ENCODE results near the gene TMPRSS4. TPM values are rescaled to one million over a fixed set of nuclear protein-coding genes. Genes with fewer than 3 reads are reported as not detected.

TMPRSS4 gene
- total RNA-seq, 1 donor from 2014 or later = not detected

- H3K4me1 Mint-ChIP-seq = peaks cover 8% of the 10 kb centered on the region
- no peak overlapping the region for H3K4me3 Mint-ChIP-seq
- intact Hi-C loops (cut with micrococcal nuclease) = no loop called here
- H3K27me3 Mint-ChIP-seq = peaks cover 48% of the 10 kb centered on the region
- H3K36me3 Mint-ChIP-seq (ENCODE audit: low read depth) = no peaks in the 10 kb centered on the region
- H3K9me3 Mint-ChIP-seq = no peaks in the 10 kb centered on the region
- no peak overlapping the region for H3K27ac Mint-ChIP-seq
- DNase-seq = no peak
Observed at GRCh38 chr11:118161786-118162185, 84.9 kb downstream of the TMPRSS4 start.

DNA sequence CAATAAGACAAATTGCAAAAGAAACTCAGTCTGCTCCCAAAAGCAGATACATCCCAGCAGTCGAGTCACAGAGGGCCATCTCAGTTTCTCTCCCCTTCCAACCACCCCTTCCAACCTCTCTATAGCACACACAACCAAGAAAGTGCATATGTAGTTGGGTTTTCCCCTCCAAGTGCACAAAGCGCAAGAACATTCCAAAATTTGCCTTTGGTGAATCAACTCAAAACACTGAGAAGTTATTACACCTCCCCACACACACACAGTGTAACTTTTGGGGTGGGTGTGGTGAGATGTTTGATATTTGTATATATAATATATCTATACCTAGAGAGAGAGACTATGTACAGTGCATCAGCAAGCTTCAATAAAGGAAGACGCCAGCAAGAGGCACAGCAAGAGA, 86.0 kb downstream of the TMPRSS4 start:
- intact Hi-C loops (cut with micrococcal nuclease) = no loop called here
- Mint-ChIP-seq H3K4me3 (no peak overlapping the region), H3K9me3 (no peaks in the 10 kb centered on the region), H3K4me1 (peaks cover under 1% of the 10 kb centered on the region), H3K36me3 (ENCODE audit: low read depth) (no peaks in the 10 kb centered on the region), H3K27ac (no peak overlapping the region), H3K27me3 (peaks cover 45% of the 10 kb centered on the region)
- no peak for DNase-seq

- Mint-ChIP-seq H3K27me3 (peaks cover 38% of the 10 kb centered on the region), H3K9me3 (no peaks in the 10 kb centered on the region), H3K4me3 (no peak overlapping the region), H3K4me1 (no peaks in the 10 kb centered on the region), H3K27ac (no peak overlapping the region), H3K36me3 (ENCODE audit: low read depth) (no peaks in the 10 kb centered on the region)
- DNase-seq = no peak
- intact Hi-C loops (cut with micrococcal nuclease) = no loop called here
Observed at GRCh38 chr11:118163494-118163893, 86.6 kb downstream of the TMPRSS4 start.

- Mint-ChIP-seq H3K4me3 (no peak overlapping the region), H3K9me3 (no peaks in the 10 kb centered on the region), H3K36me3 (ENCODE audit: low read depth) (no peaks in the 10 kb centered on the region), H3K27ac (no peak overlapping the region), H3K4me1 (no peaks in the 10 kb centered on the region), H3K27me3 (peaks cover 27% of the 10 kb centered on the region)
- intact Hi-C loops (cut with micrococcal nuclease) = no loop called here
- DNase-seq = no peak
Observed at GRCh38 chr11:118164885-118165284, 88.0 kb downstream of the TMPRSS4 start.

DNA sequence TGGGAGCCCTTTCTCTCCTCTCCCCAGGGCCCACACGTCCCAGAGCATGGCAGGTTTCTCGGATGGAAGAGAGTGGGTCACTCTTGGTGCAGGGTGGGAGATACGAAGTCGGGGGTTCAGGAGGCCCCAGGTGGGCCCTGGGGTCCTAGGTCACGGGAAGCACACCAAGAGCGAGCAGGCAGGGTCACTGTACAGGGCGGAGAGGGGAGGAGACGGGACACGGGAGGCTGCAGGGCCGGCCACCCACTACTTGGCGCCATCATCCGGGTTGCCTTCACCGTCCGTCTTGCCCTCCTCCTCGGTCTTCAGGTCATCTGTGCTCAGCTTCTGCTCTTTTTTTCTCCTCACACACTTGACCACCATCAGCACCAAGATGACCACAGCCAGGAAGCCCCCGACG, 89.8 kb downstream of the TMPRSS4 start:
- intact Hi-C loops (cut with micrococcal nuclease) = no loop called here
- H3K36me3 Mint-ChIP-seq (ENCODE audit: low read depth) = no peaks in the 10 kb centered on the region
- H3K27ac Mint-ChIP-seq = no peak overlapping the region
- peaks cover 26% of the 10 kb centered on the region for H3K27me3 Mint-ChIP-seq
- H3K4me3 Mint-ChIP-seq = no peak overlapping the region
- no peak for DNase-seq
- no peaks in the 10 kb centered on the region for H3K9me3 Mint-ChIP-seq
- H3K4me1 Mint-ChIP-seq = peaks cover 3% of the 10 kb centered on the region

DNA sequence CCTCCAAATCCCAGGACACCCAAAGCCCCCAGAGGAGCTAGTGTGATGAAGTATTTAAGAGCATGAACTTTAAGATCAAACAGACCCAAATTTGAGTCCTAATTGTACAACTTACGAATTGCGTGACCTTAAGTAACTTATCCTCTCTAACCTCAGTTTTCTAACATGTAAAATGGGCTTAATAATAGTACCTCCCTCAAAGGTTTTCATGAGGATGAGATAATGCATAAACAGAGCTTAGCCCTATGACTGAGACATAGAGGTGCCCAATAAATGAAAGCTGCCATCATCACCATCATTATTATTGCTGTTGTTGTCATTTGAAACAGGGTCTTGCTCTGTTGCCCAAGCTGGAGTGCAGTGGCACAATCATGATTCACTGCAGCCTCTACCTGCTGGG, 90.4 kb downstream of the TMPRSS4 start:
- no peak overlapping the region for H3K4me3 Mint-ChIP-seq
- H3K9me3 Mint-ChIP-seq = no peaks in the 10 kb centered on the region
- peaks cover 23% of the 10 kb centered on the region for H3K27me3 Mint-ChIP-seq
- H3K4me1 Mint-ChIP-seq = peaks cover 7% of the 10 kb centered on the region
- no peaks in the 10 kb centered on the region for H3K36me3 Mint-ChIP-seq (ENCODE audit: low read depth)
- no peak for DNase-seq
- intact Hi-C loops (cut with micrococcal nuclease) = no loop called here
- H3K27ac Mint-ChIP-seq = no peak overlapping the region

DNA sequence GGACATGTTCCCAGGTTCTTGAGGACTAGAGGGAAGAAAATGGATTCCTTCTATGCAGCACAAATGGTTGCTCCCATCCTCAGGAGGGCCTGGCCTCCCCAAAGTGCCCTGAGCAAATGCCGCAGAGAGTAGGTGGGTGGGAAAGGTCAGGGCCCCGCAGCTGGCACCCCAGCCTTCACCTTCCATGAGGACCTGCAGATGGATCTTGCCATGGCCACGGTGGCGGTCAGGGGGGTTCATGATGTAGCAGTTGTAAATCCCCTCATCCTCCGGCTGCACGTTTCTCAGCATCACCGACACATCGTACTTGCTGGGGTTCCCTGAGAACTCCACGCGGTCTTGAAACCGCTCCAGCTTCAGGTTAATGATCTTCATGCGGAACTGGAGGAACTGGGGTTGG, 91.0 kb downstream of the TMPRSS4 start:
- peaks cover 19% of the 10 kb centered on the region for H3K27me3 Mint-ChIP-seq
- no peaks in the 10 kb centered on the region for H3K36me3 Mint-ChIP-seq (ENCODE audit: low read depth)
- H3K9me3 Mint-ChIP-seq = no peaks in the 10 kb centered on the region
- DNase-seq = no peak
- peaks cover 7% of the 10 kb centered on the region for H3K4me1 Mint-ChIP-seq
- H3K27ac Mint-ChIP-seq = no peak overlapping the region
- no peak overlapping the region for H3K4me3 Mint-ChIP-seq
- intact Hi-C loops (cut with micrococcal nuclease) = no loop called here

- Mint-ChIP-seq H3K9me3 (no peaks in the 10 kb centered on the region), H3K27me3 (peaks cover 17% of the 10 kb centered on the region), H3K27ac (no peak overlapping the region), H3K4me3 (no peak overlapping the region), H3K36me3 (ENCODE audit: low read depth) (no peaks in the 10 kb centered on the region), H3K4me1 (peaks cover 7% of the 10 kb centered on the region)
- intact Hi-C loops (cut with micrococcal nuclease) = no loop called here
- no peak for DNase-seq
Observed at GRCh38 chr11:118168316-118168715, 91.4 kb downstream of the TMPRSS4 start.

DNA sequence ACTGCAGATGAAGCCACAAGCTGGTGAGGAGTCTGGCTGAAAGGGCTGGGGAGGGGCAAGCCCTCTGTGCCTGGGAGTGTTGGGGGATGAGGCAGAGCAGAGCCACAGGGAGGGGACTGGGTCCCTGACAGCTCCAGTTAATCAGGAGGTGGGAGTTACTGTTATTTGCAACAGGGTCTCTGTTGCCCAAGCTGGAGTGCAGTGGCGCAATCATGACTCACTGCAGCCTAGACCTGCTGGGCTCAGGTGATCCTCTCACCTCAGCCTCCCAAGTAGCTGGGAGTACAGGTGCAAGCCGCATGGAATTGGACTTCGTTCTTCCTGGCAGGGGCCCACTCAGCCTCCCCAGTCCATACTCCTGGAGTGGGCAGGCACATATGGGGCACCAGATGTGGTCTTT, 91.9 kb downstream of the TMPRSS4 start:
- H3K36me3 Mint-ChIP-seq (ENCODE audit: low read depth) = no peaks in the 10 kb centered on the region
- peaks cover 7% of the 10 kb centered on the region for H3K4me1 Mint-ChIP-seq
- H3K4me3 Mint-ChIP-seq = no peak overlapping the region
- intact Hi-C loops (cut with micrococcal nuclease) = no loop called here
- DNase-seq = no peak
- no peaks in the 10 kb centered on the region for H3K9me3 Mint-ChIP-seq
- H3K27me3 Mint-ChIP-seq = peaks cover 14% of the 10 kb centered on the region
- H3K27ac Mint-ChIP-seq = no peak overlapping the region

GRCh38 chr11:118169300-118170140, 92.6 kb downstream of the TMPRSS4 start:
- Mint-ChIP-seq H3K4me3 (no peak overlapping the region), H3K9me3 (no peaks in the 10 kb centered on the region), H3K36me3 (ENCODE audit: low read depth) (no peaks in the 10 kb centered on the region), H3K27ac (no peak overlapping the region), H3K27me3 (peaks cover 12% of the 10 kb centered on the region), H3K4me1 (peaks cover 7% of the 10 kb centered on the region)
- no peak for DNase-seq
- intact Hi-C loops (cut with micrococcal nuclease) = loop anchor here (10.0 kb wide), 1 partner anchor 365 kb away; no protein-coding TSS in a partner anchor

GRCh38 chr11:118170231-118170630, 93.4 kb downstream of the TMPRSS4 start:
- Mint-ChIP-seq H3K4me3 (no peak overlapping the region), H3K4me1 (peaks cover 7% of the 10 kb centered on the region), H3K27ac (no peak overlapping the region), H3K9me3 (no peaks in the 10 kb centered on the region), H3K27me3 (peaks cover 10% of the 10 kb centered on the region), H3K36me3 (ENCODE audit: low read depth) (no peaks in the 10 kb centered on the region)
- no peak for DNase-seq
- intact Hi-C loops (cut with micrococcal nuclease) = loop anchor here (10.0 kb wide), 1 partner anchor 365 kb away; no protein-coding TSS in a partner anchor

- H3K27me3 Mint-ChIP-seq = peaks cover 14% of the 10 kb centered on the region
- H3K27ac Mint-ChIP-seq = no peak overlapping the region
- H3K4me1 Mint-ChIP-seq = peaks cover 7% of the 10 kb centered on the region
- H3K9me3 Mint-ChIP-seq = no peaks in the 10 kb centered on the region
- no peak for DNase-seq
- H3K4me3 Mint-ChIP-seq = no peak overlapping the region
- no peaks in the 10 kb centered on the region for H3K36me3 Mint-ChIP-seq (ENCODE audit: low read depth)
- intact Hi-C loops (cut with micrococcal nuclease) = loop anchor here (1.0 to 10.0 kb wide), 2 partner anchors 26 to 366 kb away; no protein-coding TSS in a partner anchor
Observed at GRCh38 chr11:118170882-118171268, 94.0 kb downstream of the TMPRSS4 start.

Measured in activated CD4-positive, alpha-beta T cell treated with anti-CD3 and anti-CD28 coated beads, Interleukin-2, amount 10 ng/mL, durations not matched to agents 24 days and 14 days (primary cell).